K562 (cell line): ENCODE data around the gene CSRNP2. TPM values are rescaled to one million over a fixed set of nuclear protein-coding genes. Genes with fewer than 3 reads are reported as not detected.

Experiments used
- ATAC-seq: fragments of 200-7000 bp; cut with Tn5 transposase; 3 replicates; pipeline ENCODE4 v1.9.1; 2020; ENCODE audit warnings: moderate library complexity
- BruUV-seq: library from RNA; stranded (reverse); fragments of 400-500 nt; replicated peaks from 2 replicates; lab custom pipeline; 2021; lab: Mats Ljungman, UMichigan
- CTCF ChIA-PET: fragments of 300-600 bp; formaldehyde crosslinking; extraction: SDS; loops from one replicate; lab custom pipeline; 2021; ENCODE audit warnings: low intra/inter-chr PET ratio; lab: Yijun Ruan, JAX
- POLR2A ChIA-PET: fragments of 300-600, 350-650 bp; sonication (Branson Sonifier 250); formaldehyde crosslinking; extraction: SDS; loops from one replicate; lab custom pipeline; 2021; ENCODE audit warnings: antibody characterized with exemption, inconsistent platforms; lab: Yijun Ruan, JAX
- DNase-seq, 4 experiments: peaks; one replicate each; pipeline versions ENCODE4 v3.0.0 to v3.0.0-alpha.2; 2011 to 2018; ENCODE audit warnings: low spot score in 3 of 4, mixed read lengths in 3 of 4; ENCODE audit errors: extremely low read depth in 1 of 4
- FAIRE-seq: peaks from 2 replicates; lab custom pipeline; 2011; peaks lifted over from hg19 to GRCh38; lab: Jason Lieb, UNC
- H2AFZ ChIP-seq: 2 replicates; pipeline ENCODE4 v1.6.0; 2011; ENCODE audit warnings: low read depth, low read length, control low read depth, inconsistent platforms
- H3K27ac ChIP-seq: fragments of 200-600 bp; 3 replicates; pipeline ENCODE4 v1.8.0; 2011; ENCODE audit warnings: low read depth, mild to moderate bottlenecking, control low read depth, inconsistent platforms, low read length, moderate library complexity, mixed read lengths; ENCODE audit errors: extremely low read depth
- H3K27me3 ChIP-seq, 2 experiments: fragments of 300-600 bp in 1 of 2; 2 replicates in 1 of 2; 3 replicates in 1 of 2; pipeline versions ENCODE4 v1.6.0 to v1.8.0; 2011; ENCODE audit warnings: inconsistent platforms in 2 of 2, low read length in 2 of 2, mild to moderate bottlenecking in 1 of 2, mixed read lengths in 1 of 2, moderate library complexity in 1 of 2; ENCODE audit not compliant: control insufficient read depth in 2 of 2, insufficient read depth in 2 of 2
- H3K36me3 ChIP-seq: fragments of 300-600 bp; 3 replicates; pipeline ENCODE4 v1.8.0; 2011; ENCODE audit warnings: mild to moderate bottlenecking, low read length, inconsistent platforms; ENCODE audit not compliant: control insufficient read depth, insufficient read depth
- H3K4me1 ChIP-seq, 2 experiments: fragments of 200-600 bp in 1 of 2; replicated peaks in 1 of 2; 2 replicates in 1 of 2; 3 replicates in 1 of 2; pipeline versions ENCODE4 v1.5.1 to v1.8.0; 2011; ENCODE audit warnings: inconsistent platforms in 2 of 2, low read length in 2 of 2, mild to moderate bottlenecking in 1 of 2, mixed read lengths in 1 of 2, moderate library complexity in 1 of 2; ENCODE audit not compliant: control insufficient read depth in 2 of 2, insufficient read depth in 2 of 2
- H3K4me2 ChIP-seq: 2 replicates; pipeline ENCODE4 v1.6.1; 2011; ENCODE audit warnings: low read length, control low read depth, inconsistent platforms, mixed read lengths; ENCODE audit not compliant: insufficient read depth
- H3K4me3 ChIP-seq: fragments of 200-600 bp; sonication (generic), shearing (Covaris generic); 2 replicates; pipeline ENCODE4 v1.5.1; 2016; ENCODE audit warnings: control low read depth, inconsistent platforms
- H3K79me2 ChIP-seq: fragments of 200-600 bp; 3 replicates; pipeline ENCODE4 v1.8.0; 2011; ENCODE audit warnings: low read length, inconsistent platforms; ENCODE audit not compliant: control insufficient read depth, insufficient read depth
- H3K9ac ChIP-seq, 2 experiments: 2 replicates each; pipeline versions ENCODE4 v1.6.0 to v1.6.1; 2011; ENCODE audit warnings: low read depth in 2 of 2, low read length in 2 of 2, control low read depth in 1 of 2, inconsistent platforms in 1 of 2, mild to moderate bottlenecking in 1 of 2, mixed read lengths in 1 of 2; ENCODE audit not compliant: insufficient read depth in 1 of 2
- H3K9me1 ChIP-seq: one replicate; pipeline ENCODE4 v1.6.0; 2011; ENCODE audit warnings: inconsistent platforms, mild to moderate bottlenecking, low read length, moderate library complexity; ENCODE audit not compliant: control insufficient read depth, insufficient read depth
- H3K9me3 ChIP-seq: replicated peaks from 2 replicates; pipeline ENCODE4 v1.5.1; 2011; ENCODE audit warnings: low read depth, low read length, inconsistent platforms; ENCODE audit not compliant: control insufficient read depth, insufficient read depth
- H4K20me1 ChIP-seq: replicated peaks from 2 replicates; pipeline ENCODE4 v1.6.1; 2011; ENCODE audit warnings: low read length, inconsistent platforms, mixed read lengths; ENCODE audit not compliant: control insufficient read depth, insufficient read depth
- AFF1 ChIP-seq, 2 experiments: fragments of 450-650 bp; IDR thresholded peaks; 2 replicates each; pipeline ENCODE4 v1.6.1; 2018; ENCODE audit warnings: mild to moderate bottlenecking in 2 of 2, low read depth in 1 of 2; ENCODE audit not compliant: partially characterized antibody in 2 of 2
- CBFA2T2 ChIP-seq: fragments of 450-650 bp; conservative IDR thresholded peaks from 2 replicates; pipeline ENCODE4 v1.6.1; 2017; ENCODE audit warnings: mild to moderate bottlenecking
- GATAD2A ChIP-seq: fragments of 450-650 bp; IDR thresholded peaks from 2 replicates; pipeline ENCODE4 v1.6.1; 2017
- RBFOX2 ChIP-seq: fragments of 200-400 bp; formaldehyde crosslinking; IDR thresholded peaks from 2 replicates; pipeline ENCODE4 v1.6.1; 2017; ENCODE audit warnings: low read depth, mild to moderate bottlenecking, low read length, moderate library complexity
- SAP30 ChIP-seq: fragments of 200-600 bp; sonication (generic); IDR thresholded peaks from 2 replicates; pipeline ENCODE4 v1.6.1; 2012; ENCODE audit warnings: borderline replicate concordance, low read depth, mild to moderate bottlenecking, moderate library complexity, low read length, control low read depth, inconsistent platforms; ENCODE audit not compliant: insufficient read depth, poor library complexity, severe bottlenecking
- ZBTB33 ChIP-seq: sonication (generic); formaldehyde crosslinking; IDR thresholded peaks from 2 replicates; pipeline ENCODE4 v1.8.1; 2023; ENCODE audit warnings: mild to moderate bottlenecking, missing genetic modification reagents
- ZNF41 ChIP-seq: fragments of 250-450 bp; sonication (Bioruptor Pico); conservative IDR thresholded peaks from 2 replicates; pipeline ENCODE4 v1.4.0; 2020; ENCODE audit warnings: mild to moderate bottlenecking
- whole genome bisulfite sequencing: fragments of 100-300 bp; shearing (Covaris generic); methylation state at CpG from one replicate; pipeline ENCODE4 v1.1.6; 2016; ENCODE audit warnings: low coverage, mixed read lengths; ENCODE audit not compliant: insufficient coverage; ENCODE audit errors: missing lambda C conversion rate; 5-methylcytosine and 5-hydroxymethylcytosine counted together
- in situ Hi-C: fragments of 300-500 bp; cut with MboI; formaldehyde crosslinking; loops from 4 replicates; pipeline ENCODE4 v1.15.0; 2018; ENCODE audit warnings: inconsistent platforms, mixed read lengths
- intact Hi-C: fragments of 100-400 bp; cut with micrococcal nuclease; formaldehyde crosslinking; loops from 2 replicates; pipeline ENCODE4 v1.14.2; 2022
- polyA plus RNA-seq, 8 experiments: library from polyadenylated mRNA; depleted of rRNA in 4 of 8; stranded (reverse) in 5 of 8; unstranded in 3 of 8; fragments of >200 nt; fragmentation: Nextera tagmentation in 2 of 8; fragmentation: Illumina TruSeq in 1 of 8; extraction: Ambion mirVana in 2 of 8; extraction: Trizol in 1 of 8; gene quantifications; 2 replicates each; pipeline versions ENCODE4 v1.2.1 to v1.2.3, GENCODE V29; 2011 to 2014; ENCODE audit warnings: inconsistent platforms in 1 of 8, missing spikeins in 1 of 8
- total RNA-seq, 7 experiments: library from RNA; depleted of rRNA in 6 of 7; stranded (reverse); fragments of >200 nt in 6 of 7; fragmentation: Illumina TruSeq in 2 of 7; extraction: Trizol in 2 of 7; gene quantifications; 2 replicates each; pipeline versions ENCODE4 v1.2.1 to v1.2.3, GENCODE V29; 2011 to 2021; ENCODE audit warnings: low replicate concordance in 1 of 7

CSRNP2 gene
- total and polyA plus RNA-seq, 9 of the 15 experiments (the other 6 are each of a cell fraction or from before 2014, with no cell fraction given), result 1.6 to 13.9 (median 5.9) TPM

GRCh38 chr12:51027342-51027835 lies 56.0 kb downstream of the CSRNP2 start:
- Histone ChIP-seq H3K79me2 (peaks cover 40% of the 10 kb centered on the region), H3K4me2 (no peak overlapping the region), H4K20me1 (no peaks in the 10 kb centered on the region), H3K9ac (0 out of 4 replicates have a peak overlapping the region, but pooled peaks of 1 of the 2 experiments have one; percentile 13), H3K27me3 (no peaks in the 10 kb centered on the region), H3K9me3 (no peaks in the 10 kb centered on the region), H2AFZ (no peak overlapping the region), H3K4me3 (no peak overlapping the region), H3K27ac (no peak overlapping the region), H3K4me1 (peaks cover 28% of the 10 kb centered on the region in 2 experiments), H3K9me1 (no peaks in the 10 kb centered on the region), H3K36me3 (no peaks in the 10 kb centered on the region)
- CTCF ChIA-PET, result interaction anchor here (2.0 to 2.3 kb wide), 2 partner anchors 202 to 262 kb away, joined by 5 to 10 read pairs; no protein-coding TSS in a partner anchor
- FAIRE-seq (no peak), DNase-seq (no peak), ATAC-seq (no peak)
- POLR2A ChIA-PET, result interaction anchor here (0.6 to 2.3 kb wide), 6 partner anchors 10 to 389 kb away, joined by 3 to 8 read pairs (median 4); a partner anchor contains a TSS
- intact Hi-C loops (loop anchor here (5.0 kb wide), 1 partner anchor 100 kb away; a partner anchor contains a TSS), in situ Hi-C loops (no loop called here)
- no TSS peak for BruUV-seq
- TF ChIP-seq SAP30 (no peak), GATAD2A (no peak), RBFOX2 (no peak), CBFA2T2 (no peak), ZNF41 (CRISPR knock-in tag) (no peak), ZBTB33 (CRISPR knock-in tag) (peak; percentile 42; the same call in 1 of the 2 replicates), AFF1 (IDR thresholded peaks at IDR 0.05; ENCODE audit: low read depth in 1 of 2, partially characterized antibody in 2 of 2) (no peak)
- 96% methylated on average over 11 of the region's 15 CpGs for WGBS
